HG03159 (cell line): Measurements from ENCODE around the gene NDUFS5.
"Not testable (repeated sequence)": the region's sequence is repeated elsewhere in the genome, so short reads cannot be mapped to it uniquely, and the experiment has no call there.

Source experiments
- ATAC-seq: cut with Tn5 transposase; IDR thresholded peaks from one replicate; pipeline ENCODE4 v1.9.1; 2021; ENCODE audit warnings: mild to moderate bottlenecking, moderate library complexity; ENCODE audit not compliant: unreplicated experiment

Gene NDUFS5

DNA sequence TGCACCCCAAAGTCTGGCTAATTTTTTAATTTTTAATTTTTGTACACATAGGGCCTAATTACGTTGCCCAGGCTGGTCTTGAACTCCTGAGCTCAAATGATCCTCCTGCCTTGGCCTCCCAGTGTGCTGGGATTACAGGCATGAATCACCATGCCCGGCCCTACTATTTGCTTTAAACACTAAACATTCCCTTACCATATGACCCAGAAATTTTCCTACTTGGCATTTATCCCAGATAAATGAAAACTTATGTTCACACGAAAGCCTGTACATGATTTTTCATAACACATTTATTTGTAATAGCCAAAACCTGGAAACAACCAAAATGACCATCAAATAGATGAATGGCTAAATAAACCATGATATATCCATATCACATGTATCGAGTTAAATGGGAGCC, 35.8 kb downstream of the NDUFS5 start:
- ATAC-seq: no peak

DNA sequence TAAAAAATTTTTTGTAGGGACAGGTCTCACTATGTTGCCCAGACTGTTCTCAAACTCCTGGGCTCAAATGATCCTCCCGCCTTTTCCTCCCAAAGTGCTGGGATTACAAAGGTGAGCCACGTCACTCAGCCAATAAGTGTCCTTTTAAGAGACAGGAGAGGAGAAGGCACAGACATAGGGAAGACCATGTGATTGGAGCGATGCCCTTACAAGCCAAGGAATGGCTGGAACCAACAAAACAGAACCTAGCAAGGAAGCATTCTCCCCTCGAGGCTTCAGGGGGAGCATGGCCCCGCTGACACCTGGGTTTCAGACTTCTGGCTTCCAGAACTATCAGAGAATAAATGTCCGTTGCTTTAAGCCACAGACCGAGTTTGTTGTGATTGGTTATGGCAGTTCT, 37.0 kb downstream of the NDUFS5 start:
- ATAC-seq: no peak

DNA sequence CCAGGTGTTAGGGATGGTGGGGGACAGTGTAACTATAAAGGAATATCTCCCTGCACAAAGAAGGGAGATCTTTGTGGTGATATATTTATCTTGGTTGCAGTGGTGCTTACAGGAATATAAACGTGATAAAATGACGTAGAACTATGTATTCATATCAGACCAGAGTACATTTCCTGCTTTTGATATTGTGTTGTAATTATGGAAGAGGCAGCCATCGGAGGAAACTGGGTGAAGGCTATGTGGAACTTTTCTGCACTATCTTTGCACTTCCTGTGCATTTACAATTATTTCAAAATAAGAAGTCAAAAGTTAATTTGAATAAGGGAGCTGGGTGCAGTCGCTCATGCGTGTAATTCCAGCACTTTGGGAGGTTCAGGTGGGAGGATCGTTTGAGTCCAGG, 37.6 kb downstream of the NDUFS5 start:
- no peak for ATAC-seq

DNA sequence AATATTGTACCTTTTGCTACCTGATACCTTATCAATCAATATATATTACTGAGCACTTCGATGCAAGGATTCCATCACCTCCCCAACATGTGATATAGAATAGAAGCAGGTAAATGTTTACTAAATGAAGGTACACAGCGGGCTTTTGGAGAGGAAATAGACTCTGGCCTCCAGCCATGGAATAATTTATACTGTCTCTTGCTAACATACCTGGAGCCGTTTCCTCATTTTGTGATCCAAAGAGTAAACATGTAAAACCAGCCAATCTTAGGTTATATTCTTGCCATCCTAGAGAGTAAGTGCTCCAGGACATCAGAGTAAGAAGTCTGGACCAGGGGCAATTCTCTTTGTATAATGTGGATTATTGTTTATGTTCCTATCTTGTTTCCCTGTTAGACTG, 39.4 kb downstream of the NDUFS5 start:
- no peak for ATAC-seq

DNA sequence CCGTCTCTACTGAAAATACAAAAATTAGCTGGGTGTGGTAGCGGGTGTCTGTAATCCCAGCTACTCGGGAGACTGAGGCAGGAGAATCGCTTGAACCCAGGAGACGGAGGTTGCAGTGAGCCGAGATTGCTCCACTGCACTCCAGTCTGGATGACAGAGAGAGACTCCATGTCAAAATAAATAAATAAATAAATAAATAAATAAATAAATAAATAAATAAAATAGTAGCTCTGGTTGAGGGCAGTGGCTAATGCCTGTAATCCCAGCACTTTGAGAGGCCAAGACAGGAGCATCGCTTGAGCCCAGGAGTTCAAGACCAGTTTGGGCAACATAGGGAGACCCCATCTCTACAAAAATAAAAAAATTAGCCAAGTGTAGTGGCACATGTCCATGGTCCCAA, 42.1 kb downstream of the NDUFS5 start:
- not testable (repeated sequence) for ATAC-seq

DNA sequence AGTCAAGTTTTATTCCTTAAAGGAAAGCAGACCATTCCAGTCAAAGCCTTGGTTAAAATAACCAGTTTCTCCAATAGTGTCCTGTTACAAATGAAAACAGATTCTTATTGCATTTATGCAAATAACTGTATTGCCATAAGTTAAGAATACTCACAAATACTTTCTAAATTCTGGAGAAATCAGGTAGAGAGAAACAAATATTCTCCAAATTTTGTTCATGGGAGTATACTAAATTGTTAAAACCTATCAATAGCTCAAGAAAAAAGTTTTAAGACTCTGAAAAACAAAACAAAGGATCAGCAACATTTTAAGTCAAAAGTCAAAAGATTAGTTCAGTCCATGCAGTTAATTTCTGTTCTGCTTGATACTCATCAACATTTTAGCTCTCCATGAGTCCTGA, 45.4 kb downstream of the NDUFS5 start:
- not testable (repeated sequence) for ATAC-seq

DNA sequence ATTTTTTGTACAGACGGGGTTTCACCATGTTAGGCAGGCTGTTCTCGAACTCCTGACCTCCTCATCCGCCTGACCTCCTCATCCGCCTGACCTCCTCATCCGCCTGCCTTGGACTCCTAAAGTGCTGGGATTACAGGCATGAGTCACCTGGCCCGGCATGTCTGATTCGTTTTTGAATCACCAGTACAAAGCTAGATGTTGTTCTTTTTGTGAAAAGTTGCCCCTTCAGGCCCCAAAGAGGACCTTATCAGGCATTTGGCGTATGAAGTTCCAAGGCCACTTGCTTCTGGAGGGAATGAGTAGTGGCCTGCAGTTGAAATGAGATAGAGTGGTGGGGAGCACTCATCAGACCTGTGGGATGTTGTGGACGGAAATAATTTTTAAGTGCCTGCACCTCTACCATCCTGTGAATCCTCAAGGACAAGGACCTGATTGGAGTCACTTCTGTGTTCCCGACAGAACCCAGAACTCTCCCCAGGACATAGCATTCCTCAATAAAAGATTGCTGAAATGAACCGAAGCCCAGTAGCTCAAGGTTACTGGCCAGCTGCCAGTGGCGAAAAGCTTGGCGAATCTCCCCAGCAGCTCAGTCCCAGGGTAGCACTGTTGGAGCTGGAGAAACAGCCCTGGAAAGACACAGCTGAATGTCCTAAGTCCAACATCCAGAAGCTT, 50.1 kb downstream of the NDUFS5 start:
- no peak for ATAC-seq

DNA sequence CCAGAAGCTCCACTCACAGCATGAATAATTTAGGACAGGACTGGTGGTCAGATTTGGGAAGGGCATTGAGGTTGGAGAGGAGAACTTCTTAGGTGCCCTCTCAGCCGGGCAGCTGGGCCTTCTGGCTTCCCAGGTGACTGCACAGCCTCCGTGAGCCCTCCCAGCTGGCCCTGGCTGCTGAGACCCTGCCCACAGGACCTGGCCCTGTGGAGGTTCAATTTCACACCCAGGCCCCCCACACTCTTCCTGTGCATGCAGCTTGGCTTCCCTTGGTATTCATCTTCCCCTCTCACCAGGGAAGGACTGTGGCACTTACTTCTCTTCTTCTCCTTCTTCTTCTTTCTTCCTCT, 50.6 kb downstream of the NDUFS5 start:
- ATAC-seq: no peak

DNA sequence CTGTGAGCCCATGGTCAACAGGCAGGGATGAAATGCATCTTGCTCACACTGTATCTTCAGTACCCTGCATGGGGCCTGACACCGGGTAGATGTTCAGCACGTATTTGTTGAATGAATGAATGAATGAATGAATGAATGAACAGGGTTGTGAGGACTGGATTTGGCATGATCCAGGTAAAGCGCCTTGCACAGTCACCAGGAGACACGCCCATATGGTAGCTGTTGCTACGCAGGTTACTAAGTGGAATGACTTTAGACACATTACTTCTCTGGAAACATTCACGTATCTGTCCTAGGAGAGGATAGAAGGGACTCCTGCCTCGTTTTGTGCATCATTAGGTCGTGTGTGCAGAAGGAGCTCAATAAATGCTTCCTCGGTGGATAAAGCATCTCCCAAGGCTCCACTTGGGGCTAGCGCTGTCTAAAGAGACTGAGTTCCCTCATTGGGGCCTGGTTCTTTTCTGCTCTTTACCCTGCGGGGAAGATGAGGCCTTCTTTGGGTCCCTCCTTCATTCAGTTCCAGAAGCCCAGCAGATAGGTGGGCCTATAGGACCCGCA, 54.2 kb downstream of the NDUFS5 start:
- ATAC-seq: no peak

DNA sequence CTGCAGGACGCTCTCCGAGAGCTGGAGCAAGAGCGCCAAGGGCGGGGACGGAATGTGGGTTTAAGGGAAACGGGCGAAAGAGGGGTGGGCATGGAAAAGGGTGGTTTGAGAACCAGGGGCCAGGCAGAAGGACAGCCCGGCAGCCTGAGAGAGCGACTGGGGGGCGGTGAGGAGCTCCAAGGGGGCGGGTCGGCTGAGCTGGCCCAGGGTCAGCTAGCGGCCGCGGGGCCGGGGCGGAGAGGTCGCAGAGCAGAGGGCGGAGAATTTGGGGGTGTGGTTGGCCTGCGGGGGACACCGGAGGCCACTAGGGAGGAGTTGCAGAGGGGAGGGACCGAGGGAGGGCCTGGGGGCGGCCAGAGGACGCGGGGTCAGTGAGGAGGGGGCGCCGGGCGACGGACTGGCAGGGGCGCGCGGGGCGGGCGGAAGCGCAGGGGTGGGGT, 54.7 kb downstream of the NDUFS5 start:
- no peak for ATAC-seq

DNA sequence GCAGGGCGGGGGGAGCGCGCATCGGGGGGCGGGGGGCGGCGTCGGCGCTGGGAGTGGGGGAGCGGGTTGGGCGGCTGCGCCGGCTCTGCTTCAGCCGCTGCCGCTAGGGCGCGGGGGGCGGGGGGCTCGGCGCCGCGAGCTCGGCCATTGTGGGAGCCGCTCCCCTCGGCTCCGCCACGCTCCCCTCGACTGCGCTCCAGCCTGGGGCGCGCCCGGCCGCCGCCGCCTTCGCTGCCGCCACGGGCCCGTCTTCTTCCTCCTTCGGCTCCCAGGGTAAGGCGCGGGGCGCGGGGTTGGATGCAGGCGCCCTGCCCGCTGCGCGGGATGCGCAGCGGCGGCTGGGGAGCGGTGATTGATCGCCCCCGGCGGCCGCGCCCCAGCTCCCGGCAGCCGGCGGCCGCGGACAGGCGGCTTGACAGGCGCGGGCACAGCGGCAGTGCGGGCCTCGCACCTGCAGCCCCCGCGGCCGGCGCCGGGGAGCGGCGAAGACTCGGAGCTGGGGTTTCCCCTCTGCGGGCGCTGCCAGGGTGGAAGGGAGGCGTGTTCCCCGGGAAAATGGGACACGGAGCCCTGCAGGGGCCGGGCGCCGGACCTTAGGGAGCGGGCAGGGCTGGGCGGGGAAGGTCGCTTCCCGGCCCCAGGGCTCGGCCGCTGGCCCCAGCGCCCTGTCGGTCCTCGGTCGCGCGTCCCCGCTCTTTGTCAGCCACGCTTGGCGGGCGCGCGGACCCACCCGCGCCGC, 55.3 kb downstream of the NDUFS5 start:
- no peak for ATAC-seq

DNA sequence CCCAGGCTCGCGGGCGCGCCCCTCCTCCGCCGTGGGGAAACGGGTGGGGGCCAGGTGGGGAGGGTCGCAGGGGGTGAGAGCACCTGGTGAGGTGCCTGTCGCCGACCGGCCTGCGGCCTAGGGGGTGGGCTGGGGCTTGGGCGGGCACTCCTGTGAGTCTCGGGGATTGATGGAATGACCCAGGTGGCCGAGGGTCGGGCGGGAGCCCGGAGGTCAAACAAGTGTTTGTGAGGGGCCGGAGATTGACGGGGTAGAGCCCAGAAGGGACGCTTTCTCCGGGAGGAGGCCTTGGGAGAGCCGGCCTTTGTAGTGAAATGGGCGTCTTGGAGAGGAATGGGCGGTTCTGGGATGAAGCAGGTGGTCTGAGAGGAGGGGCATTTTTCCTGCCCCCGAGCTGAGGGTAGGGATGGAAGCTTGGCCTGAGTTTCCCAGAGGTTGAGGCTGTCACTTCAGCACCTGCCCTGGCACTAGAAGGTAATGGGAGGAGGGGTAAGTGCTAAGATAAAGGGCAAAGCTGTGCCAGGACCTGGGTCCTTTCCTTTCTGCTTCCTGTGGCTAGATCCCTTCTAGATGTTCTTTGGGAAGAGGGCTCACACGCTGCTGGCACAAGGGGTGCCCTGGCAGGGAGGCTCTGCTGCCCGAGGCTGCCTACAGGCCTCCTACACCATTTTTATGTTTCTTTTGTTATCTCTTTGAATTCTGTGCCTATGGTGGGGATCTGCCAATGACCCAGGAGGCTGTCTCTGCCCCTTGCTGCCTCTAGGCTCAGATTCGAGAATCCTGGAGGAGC, 56.1 kb downstream of the NDUFS5 start:
- no peak for ATAC-seq

DNA sequence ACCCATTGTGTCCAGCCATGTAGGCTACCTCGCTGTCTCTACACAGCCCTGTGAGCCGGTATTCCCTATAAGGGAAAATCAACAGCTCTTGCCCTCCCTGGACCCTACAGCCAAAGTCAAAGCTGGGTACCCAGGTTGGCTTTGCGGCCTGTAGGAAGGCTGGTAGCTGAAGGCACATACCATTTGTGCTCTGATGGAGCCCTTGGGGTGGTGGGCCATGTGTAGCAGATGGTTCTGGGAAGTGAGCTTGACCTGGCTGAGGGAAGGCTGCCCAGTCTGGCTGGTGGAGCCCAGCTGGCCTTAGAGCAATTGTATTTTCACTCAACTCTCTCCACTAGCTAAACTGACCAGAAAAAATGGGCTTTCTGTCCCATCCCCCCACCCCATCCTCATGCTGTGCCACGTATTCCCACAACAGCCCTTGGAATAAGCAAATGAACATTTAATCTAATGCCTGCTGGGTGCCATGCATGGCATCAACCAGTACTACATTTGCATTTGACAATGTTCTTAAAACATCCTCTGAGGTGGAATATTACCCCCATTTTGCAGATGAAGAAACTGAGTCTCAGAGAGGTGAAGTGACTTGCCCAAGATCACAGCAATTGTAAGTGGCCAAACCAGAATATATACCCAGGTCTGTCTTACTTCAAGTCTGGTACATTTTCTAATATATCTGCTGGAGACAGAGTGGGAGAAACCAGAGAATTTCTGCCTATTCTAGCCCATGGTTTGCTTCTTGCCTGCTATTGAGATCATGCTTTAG, 56.8 kb downstream of the NDUFS5 start:
- no peak for ATAC-seq

DNA sequence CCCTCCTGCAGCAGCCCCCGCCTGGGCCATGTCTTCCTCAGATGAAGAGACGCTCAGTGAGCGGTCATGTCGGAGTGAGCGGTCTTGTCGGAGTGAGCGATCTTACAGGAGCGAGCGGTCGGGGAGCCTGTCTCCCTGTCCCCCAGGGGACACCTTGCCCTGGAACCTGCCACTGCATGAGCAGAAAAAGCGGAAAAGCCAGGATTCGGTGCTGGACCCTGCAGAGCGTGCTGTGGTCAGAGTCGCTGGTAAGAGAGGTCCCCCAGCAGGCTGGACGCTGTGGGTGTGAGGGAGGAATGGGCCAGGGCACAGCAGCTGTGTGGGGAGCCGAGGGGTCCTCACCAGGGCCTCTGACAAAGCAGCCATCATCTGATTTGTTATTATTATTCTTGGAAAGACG, 58.0 kb downstream of the NDUFS5 start:
- no peak for ATAC-seq
